Testis (tissue), 2 donors: ENCODE measurements around the gene NUP153.

Experiments
- POLR2A ChIP-seq: fragments of 450-650 bp; IDR thresholded peaks from one replicate; pipeline ENCODE4 v1.6.1; 2017; ENCODE audit warnings: antibody characterized with exemption, mild to moderate bottlenecking, moderate library complexity
- TF ChIP-seq, protein P1 (sequence below), 3 experiments: fragments of 450-650 bp in 2 of 3; fragments of 200-600 bp in 1 of 3; sonication (generic) in 1 of 3; IDR thresholded peaks; one replicate each; pipeline ENCODE4 v1.5.1; 2016 to 2019; ENCODE audit warnings: antibody characterized with exemption in 3 of 3, mild to moderate bottlenecking in 2 of 3, moderate library complexity in 1 of 3

DNA sequence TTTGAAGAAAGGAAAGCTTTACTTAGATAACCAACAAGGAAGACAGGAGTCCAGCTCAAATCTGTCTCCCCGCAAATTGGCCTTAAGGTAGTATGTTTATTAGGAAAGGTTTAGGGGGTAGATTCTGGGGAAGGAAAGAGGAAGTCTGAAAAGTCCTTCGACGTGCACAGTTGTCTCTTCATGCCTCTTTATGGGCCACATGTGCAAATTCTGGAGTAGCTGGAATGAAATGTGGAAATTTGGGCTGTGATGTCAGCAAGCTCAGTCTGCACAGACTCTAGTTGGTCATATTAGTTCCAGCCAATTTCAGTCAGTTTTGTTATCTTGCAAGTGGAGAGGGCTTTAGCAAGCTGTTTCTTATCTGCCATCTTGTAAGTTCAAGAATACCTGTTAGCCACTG is 50.1 kb downstream of the NUP153 start:
- TF ChIP-seq POLR2A: no peak
- TF ChIP-seq, protein P1, sequence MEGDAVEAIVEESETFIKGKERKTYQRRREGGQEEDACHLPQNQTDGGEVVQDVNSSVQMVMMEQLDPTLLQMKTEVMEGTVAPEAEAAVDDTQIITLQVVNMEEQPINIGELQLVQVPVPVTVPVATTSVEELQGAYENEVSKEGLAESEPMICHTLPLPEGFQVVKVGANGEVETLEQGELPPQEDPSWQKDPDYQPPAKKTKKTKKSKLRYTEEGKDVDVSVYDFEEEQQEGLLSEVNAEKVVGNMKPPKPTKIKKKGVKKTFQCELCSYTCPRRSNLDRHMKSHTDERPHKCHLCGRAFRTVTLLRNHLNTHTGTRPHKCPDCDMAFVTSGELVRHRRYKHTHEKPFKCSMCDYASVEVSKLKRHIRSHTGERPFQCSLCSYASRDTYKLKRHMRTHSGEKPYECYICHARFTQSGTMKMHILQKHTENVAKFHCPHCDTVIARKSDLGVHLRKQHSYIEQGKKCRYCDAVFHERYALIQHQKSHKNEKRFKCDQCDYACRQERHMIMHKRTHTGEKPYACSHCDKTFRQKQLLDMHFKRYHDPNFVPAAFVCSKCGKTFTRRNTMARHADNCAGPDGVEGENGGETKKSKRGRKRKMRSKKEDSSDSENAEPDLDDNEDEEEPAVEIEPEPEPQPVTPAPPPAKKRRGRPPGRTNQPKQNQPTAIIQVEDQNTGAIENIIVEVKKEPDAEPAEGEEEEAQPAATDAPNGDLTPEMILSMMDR (IDR thresholded peaks at IDR 0.05): no peak
